GM21526 (cell line): Measurements from ENCODE around the gene XYLT1.

ENCODE experiments used
- ATAC-seq: cut with Tn5 transposase; IDR thresholded peaks from one replicate; pipeline ENCODE4 v1.9.1; 2021; ENCODE audit warnings: moderate library complexity; ENCODE audit not compliant: unreplicated experiment, low FRiP score

XYLT1 gene

GRCh38 chr16:17241264-17241835, 229.4 kb downstream of the XYLT1 start:
- ATAC-seq = no peak

GRCh38 chr16:17238285-17239028, 232.3 kb downstream of the XYLT1 start:
- ATAC-seq = no peak

- no peak for ATAC-seq
Observed at GRCh38 chr16:17237350-17237944, 233.3 kb downstream of the XYLT1 start.

- no peak for ATAC-seq
Observed at GRCh38 chr16:17235147-17235815, 235.5 kb downstream of the XYLT1 start.

GRCh38 chr16:17233318-17234002, 237.3 kb downstream of the XYLT1 start:
- no peak for ATAC-seq

- ATAC-seq = no peak
Observed at GRCh38 chr16:17232487-17232886, 238.3 kb downstream of the XYLT1 start.

- ATAC-seq = no peak
Observed at GRCh38 chr16:17231972-17232371, 238.8 kb downstream of the XYLT1 start.

- no peak for ATAC-seq
Observed at GRCh38 chr16:17230932-17231581, 239.7 kb downstream of the XYLT1 start.

- no peak for ATAC-seq
Observed at GRCh38 chr16:17229766-17230165, 241.0 kb downstream of the XYLT1 start.

- ATAC-seq = no peak
Observed at GRCh38 chr16:17229131-17229530, 241.6 kb downstream of the XYLT1 start.

GRCh38 chr16:17228708-17229055, 242.1 kb downstream of the XYLT1 start:
- no peak for ATAC-seq

GRCh38 chr16:17228048-17228707, 242.6 kb downstream of the XYLT1 start:
- no peak for ATAC-seq

- no peak for ATAC-seq
Observed at GRCh38 chr16:17227278-17227677, 243.5 kb downstream of the XYLT1 start.

- ATAC-seq = no peak
Observed at GRCh38 chr16:17225541-17225940, 245.2 kb downstream of the XYLT1 start.

GRCh38 chr16:17224879-17225281, 245.9 kb downstream of the XYLT1 start:
- no peak for ATAC-seq

GRCh38 chr16:17224350-17224749, 246.4 kb downstream of the XYLT1 start:
- no peak for ATAC-seq

GRCh38 chr16:17223576-17223975, 247.2 kb downstream of the XYLT1 start:
- ATAC-seq = no peak

- ATAC-seq = no peak
Observed at GRCh38 chr16:17222871-17223401, 247.8 kb downstream of the XYLT1 start.

- no peak for ATAC-seq
Observed at GRCh38 chr16:17219991-17220390, 250.8 kb downstream of the XYLT1 start.

GRCh38 chr16:17215936-17216335, 254.8 kb downstream of the XYLT1 start:
- no peak for ATAC-seq
